GM12801 (cell line): ENCODE data around the gene FARS2.

ENCODE experiments used
- TF ChIP-seq, protein P1 (sequence below): IDR thresholded peaks from one replicate; pipeline ENCODE4 v1.5.1; 2011; ENCODE audit warnings: control low read depth; ENCODE audit not compliant: insufficient read length; ENCODE audit errors: extremely low read depth

The FARS2 gene

DNA sequence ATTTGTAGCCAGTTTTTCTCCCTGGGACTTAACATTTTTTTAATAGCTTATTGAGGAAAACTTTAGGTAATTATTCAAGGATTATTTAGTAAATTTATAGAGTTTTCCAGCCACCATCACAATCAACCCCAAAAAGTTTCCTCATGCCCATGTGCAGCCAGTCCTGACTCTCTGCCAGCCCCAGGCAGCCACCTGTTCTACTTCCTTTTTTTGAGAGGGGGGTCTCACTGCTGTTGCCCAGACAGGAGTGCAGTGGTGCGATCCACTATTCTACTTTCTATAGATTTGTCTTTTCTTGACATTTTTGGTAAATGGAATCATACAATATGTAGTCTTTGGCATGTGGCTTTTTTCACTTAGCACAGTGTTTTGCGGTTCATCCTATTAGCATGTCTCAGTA is 200.1 kb downstream of the FARS2 start:
- TF ChIP-seq, protein P1, sequence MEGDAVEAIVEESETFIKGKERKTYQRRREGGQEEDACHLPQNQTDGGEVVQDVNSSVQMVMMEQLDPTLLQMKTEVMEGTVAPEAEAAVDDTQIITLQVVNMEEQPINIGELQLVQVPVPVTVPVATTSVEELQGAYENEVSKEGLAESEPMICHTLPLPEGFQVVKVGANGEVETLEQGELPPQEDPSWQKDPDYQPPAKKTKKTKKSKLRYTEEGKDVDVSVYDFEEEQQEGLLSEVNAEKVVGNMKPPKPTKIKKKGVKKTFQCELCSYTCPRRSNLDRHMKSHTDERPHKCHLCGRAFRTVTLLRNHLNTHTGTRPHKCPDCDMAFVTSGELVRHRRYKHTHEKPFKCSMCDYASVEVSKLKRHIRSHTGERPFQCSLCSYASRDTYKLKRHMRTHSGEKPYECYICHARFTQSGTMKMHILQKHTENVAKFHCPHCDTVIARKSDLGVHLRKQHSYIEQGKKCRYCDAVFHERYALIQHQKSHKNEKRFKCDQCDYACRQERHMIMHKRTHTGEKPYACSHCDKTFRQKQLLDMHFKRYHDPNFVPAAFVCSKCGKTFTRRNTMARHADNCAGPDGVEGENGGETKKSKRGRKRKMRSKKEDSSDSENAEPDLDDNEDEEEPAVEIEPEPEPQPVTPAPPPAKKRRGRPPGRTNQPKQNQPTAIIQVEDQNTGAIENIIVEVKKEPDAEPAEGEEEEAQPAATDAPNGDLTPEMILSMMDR: no peak

DNA sequence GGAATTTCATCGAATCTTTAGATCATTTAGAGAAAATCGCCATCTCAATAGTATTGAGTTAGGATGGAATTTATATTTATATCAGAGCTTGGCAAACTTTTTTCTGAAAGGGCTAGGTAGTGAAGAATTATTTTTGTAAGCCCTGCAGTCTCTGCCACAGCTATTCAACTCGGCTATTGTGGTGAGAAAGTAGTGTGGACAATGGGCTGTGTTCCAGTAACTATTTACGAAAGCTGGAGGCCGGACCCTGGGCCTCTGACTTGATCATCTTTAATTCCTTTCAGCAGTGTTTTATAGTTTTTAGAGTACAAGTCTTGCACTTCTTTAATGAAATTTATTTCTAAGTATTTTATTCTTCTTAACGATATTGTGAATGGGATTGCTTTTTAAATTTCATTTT is 201.5 kb downstream of the FARS2 start:
- TF ChIP-seq, protein P1: no peak

DNA sequence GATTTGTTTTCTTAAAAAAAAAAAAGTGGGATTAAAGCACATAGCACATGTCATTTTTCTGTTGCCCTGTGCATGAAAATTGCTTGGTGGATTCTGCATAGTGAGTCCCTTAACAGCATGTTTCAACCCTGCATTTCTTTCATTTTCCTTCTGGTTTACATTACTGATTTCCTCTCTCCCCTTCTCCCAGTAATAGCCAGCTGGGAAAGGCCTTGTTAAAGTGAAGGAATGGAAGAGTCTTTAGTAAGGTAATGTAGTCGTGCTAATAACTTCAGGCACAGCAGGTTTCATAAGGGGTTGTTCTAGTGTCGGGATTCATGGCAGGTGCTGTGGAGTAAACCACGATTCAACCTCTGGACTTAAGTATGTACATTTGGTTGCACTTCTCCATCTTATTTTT is 202.4 kb downstream of the FARS2 start:
- TF ChIP-seq, protein P1: no peak

DNA sequence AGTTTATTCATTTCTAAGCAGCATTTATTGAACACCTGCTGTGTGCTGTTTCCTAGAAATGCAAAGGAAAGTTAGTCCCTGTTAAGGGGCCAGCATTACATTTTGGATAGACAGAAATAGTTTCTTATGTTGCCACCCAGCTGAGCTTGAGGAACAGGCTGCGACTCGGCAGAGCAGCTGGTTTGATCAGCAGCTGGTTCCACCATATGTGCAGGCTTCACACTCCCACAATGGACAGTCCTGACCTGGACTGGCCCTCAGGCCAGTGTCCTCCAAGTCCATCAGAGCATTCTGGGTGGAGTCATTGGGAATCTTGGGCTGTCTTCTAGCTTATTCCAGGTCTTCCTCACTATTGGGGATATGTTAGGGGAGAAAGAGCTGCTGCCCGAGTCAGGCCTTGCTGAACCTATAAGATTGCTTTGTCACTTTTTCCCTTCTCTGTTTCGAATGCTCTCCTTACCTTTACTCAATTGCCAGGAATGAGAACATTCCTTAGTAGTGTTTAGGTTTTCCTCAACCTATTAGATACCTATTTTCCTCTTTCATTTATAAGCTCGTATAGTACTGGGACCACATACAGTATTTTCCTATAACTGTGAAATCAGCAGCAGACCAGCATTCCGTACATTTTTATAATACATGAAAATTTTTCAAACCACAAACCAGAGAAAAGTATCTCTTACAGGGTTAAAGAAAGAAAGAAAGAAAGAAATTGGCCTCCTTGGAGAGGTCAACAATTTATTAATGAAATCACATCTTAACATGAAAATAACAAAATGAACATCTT is 203.0 kb downstream of the FARS2 start:
- TF ChIP-seq, protein P1: no peak

DNA sequence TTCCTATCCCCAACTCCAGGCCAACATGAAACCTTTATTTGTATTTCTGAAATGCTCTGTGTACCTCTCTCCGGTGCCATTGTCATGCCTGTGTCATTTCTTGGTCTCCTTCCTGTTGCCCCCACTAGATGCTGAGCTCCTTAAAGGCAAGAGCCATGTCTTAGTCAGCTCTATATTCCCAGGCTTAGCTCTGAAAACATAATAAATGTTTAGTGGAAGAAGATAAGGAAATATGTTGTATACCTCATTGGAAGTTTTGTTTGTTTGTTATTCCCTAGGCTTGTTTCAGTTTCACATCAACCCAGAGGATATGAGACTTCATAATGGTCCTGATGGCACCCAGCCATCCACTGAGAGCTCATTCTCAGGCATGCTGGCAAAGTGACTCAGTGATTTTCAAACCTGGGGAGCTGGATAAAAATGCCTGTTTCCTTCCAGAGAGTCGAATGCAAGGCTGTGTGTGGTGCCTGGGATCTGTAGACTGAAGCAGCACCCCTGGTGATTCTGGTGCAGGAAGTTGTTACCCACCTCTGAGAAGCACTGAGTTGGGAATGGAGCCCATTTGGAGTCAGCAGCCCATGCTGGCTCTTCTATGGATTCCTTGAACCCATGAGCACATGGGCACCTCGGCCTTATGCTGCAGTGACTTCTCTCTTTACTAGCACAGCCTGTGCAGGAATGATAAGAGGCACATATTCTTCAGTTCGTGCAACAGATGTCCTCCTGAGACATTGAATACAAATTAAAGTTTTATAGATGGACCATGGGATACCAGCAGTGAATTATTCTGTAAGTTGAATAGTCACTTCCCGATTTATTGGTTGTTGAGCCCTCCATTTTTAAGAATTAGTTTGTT is 205.2 kb downstream of the FARS2 start:
- TF ChIP-seq, protein P1: no peak

DNA sequence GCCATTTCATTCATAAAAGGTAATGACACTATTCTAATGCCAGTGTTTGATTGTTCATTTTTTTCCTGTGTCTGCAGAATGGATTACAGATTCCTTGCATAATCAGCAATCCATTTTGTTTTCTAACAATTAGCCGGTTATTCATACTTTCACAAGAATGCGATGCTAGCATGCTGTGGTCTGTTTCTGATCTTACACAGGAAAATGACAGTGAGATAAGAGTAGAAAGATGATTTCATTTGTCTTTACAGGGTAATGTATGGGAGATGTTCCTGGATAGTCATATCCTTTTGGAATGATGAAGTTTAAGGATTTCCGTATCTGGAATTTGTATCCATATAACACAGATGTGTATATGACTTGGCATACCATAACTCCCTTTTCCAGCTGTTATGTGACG is 207.3 kb downstream of the FARS2 start:
- TF ChIP-seq, protein P1: no peak

DNA sequence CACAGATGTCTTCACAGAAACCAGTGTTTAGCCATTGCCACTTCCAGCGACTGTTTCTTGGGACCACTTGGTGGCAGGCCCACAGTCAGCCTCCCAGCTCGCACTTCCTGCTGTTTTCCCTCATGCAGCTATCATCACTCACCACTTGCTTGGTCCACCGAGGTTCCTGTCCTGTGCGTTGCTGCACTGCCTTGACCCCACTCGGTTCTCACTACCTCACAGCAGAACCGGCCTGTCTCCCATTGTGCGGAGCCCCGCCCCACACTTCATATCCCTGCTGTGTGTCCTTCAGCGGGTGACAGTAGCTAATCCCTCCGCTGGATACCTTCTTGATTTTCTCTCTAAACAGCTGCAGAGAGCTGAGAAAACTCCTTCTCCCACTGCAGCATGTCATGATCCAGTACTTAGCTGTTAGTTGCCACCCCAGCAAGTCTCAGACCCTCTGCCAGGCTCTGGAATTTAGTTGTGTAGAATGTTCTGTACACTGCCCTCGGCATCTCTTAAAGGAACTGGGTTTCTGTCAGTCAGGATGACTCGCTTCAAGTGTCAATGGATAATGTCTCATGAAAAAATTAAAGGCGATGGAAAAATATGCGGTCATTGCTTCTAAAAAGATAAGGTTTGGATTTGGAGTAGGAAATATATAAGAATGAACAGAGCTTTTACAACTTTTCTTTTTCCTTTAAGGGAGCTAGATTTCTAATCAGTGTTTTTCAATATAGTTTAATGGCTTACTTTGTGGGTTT is 208.0 kb downstream of the FARS2 start:
- TF ChIP-seq, protein P1: no peak
